ENCODE results near the gene RALGPS1.

DNA sequence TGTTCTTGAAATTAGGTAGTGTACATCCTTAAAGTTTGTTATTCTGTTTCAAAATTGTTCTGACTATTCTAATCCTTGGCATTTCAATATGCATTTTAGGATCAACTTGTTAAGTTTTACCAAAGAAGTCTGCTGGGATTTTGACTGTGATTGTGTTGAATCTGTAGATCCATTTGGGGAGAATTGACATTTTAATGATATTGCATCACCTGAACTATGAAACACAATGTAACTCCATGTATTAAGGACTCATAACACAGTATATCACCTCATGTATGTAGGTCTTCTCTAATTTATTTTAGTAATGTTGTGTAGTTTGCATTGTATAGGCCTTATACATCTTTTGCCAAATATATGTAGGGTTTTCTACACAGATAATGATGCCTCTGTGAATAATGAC, 77.8 kb downstream of the RALGPS1 start:
- TF ChIP-seq CTCF (IDR thresholded peaks at IDR 0.05), result no peak
- TF ChIP-seq EP300 (IDR thresholded peaks at IDR 0.05), result no peak
- no peak for TF ChIP-seq POLR2A (IDR thresholded peaks at IDR 0.05)
- TF ChIP-seq POLR2AphosphoS5 (IDR thresholded peaks at IDR 0.05), result no peak
